GOT3 (cell line): Measurements from ENCODE around the gene MT1F.
"Not testable (repeated sequence)": the region's sequence is repeated elsewhere in the genome, so short reads cannot be mapped to it uniquely, and the experiment has no call there.

Source experiments
- DNase-seq: peaks from one replicate; lab custom pipeline; 2025; ENCODE audit warnings: mixed read lengths; lab: John Stamatoyannopoulos, UW

The MT1F gene

GRCh38 chr16:56657555-56658326 lies at the start of gene MT1F:
Gene MT1F, plus strand, starts transcription at chr16:56657959. Its CDS starts 100 bp downstream, at chr16:56658059.
- DNase-seq, result no peak

DNA sequence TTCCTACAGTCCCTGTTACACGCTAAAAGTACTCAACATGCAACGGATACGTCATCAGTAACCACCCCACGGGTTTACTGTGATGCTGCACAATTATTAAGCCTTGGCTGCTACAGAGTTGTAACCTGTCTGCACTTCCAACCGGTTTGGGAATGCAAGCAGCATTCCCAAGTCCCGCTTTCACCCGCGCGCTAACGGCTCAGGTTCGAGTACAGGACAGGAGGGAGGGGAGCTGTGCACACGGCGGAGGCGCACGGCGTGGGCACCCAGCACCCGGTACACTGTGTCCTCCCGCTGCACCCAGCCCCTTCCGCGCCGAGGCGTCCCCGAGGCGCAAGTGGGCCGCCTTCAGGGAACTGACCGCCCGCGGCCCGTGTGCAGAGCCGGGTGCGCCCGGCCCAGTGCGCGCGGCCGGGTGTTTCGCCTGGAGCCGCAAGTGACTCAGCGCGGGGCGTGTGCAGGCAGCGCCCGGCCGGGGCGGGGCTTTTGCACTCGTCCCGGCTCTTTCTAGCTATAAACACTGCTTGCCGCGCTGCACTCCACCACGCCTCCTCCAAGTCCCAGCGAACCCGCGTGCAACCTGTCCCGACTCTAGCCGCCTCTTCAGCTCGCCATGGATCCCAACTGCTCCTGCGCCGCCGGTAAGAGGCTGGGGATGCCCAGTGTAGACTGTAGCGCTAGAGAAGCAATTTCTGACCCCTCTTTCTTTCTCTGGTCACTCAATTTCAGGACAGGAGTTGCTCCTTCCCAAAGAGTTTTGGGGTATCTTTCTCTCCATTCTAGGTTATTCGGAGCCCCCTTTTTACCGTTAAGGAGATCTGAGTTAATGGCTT lies 49.5 kb upstream of the MT1F start, which contains the start of gene MT2A:
Gene MT2A (plus strand): TSS at position 542 of the 833 bp plus-strand sequence. CDS start 72 bp downstream, at position 614.
- DNase-seq, result peak; percentile 74

DNA sequence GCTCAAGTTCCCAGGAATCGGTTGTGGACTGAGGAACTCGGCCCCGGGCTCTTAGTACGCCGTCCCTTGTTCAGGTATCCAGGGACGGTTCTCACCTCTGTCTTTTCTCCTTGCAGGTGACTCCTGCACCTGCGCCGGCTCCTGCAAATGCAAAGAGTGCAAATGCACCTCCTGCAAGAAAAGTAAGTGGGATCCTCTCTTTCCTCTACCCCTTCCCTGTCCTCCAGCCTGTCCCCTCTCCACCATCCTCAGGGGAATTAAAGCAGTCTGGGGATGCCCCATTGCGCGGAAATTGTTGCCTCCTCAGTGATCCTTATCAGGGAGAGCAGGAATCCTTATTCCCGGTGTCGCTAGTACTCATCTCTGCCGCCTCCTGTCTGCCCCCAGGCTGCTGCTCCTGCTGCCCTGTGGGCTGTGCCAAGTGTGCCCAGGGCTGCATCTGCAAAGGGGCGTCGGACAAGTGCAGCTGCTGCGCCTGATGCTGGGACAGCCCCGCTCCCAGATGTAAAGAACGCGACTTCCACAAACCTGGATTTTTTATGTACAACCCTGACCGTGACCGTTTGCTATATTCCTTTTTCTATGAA lies 48.8 kb upstream of the MT1F start:
- DNase-seq, result no peak

DNA sequence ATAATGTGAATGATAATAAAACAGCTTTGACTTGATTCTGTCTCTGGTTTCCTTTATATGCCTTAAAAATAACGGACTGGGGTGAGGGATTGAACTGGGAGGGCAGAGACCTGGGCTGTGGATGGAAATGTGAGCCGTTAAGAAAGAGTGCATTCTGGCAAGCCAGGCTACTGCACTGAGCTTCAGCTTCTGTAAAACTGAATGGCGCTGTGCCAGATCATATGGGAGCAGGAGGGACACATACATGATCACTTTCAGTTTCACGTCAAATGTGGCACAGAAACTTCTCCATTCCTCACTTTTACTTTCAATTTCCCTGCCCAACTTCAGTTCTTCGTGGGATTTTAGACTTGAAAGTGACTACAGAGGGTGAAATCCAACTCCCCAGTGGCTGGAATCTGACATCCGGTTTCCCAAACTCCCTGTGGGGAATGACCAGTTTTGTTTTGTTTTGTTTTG lies 48.3 kb upstream of the MT1F start:
- no peak for DNase-seq

- no peak for DNase-seq
Measured at GRCh38 chr16:56610017-56610608, 47.6 kb upstream of the MT1F start.

GRCh38 chr16:56610609-56611111 lies 47.1 kb upstream of the MT1F start:
- DNase-seq, result no peak

DNA sequence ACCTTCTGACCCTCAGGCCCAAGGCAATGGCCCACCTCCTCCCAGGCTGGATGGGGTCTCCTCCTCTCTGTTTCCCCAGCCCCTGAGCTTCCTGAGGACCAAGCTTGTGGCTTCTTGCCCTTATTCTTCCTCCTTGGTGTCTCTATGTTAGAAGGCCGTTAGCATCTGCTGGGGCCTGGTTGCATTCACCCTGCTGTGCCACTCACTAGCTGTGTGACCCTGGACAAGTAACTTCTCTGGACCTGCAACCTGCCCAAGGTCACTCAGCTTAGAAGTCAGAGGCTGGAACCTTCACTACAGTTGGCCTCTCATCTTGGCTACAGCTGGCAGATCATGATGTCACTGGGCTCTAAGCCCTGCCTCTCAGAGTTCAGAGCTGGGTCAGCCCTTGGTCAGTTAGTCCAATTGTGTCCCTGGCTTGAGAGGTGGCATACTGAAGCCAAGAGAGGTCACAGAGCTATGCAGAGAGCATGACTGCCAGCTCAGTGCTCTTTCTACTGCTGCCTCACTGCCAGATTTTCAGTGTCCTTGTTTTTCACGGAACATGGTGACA lies 46.4 kb upstream of the MT1F start:
- DNase-seq, result no peak

GRCh38 chr16:56613706-56614105 lies 44.1 kb upstream of the MT1F start:
- DNase-seq, result no peak

DNA sequence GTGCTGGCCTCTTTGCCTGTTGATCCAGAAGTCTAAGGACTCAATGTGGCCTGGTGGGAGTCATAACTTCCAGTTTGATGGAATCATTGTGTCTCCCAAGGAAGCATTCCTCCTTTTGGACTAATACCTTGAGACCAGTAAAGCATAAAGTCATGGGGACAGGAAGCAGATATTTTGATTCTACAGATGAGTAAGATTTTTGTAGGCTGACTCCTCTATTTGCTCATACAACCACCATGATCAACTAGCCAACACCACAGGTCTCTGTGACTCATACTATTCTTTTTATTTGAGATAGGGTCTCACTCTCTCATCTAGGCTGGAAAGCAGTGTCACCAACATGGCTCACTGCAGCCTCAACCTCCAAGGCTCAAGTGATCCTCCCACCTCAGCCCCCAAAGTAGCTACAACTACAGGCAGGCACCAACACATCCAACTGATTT lies 43.2 kb upstream of the MT1F start:
- no peak for DNase-seq

DNA sequence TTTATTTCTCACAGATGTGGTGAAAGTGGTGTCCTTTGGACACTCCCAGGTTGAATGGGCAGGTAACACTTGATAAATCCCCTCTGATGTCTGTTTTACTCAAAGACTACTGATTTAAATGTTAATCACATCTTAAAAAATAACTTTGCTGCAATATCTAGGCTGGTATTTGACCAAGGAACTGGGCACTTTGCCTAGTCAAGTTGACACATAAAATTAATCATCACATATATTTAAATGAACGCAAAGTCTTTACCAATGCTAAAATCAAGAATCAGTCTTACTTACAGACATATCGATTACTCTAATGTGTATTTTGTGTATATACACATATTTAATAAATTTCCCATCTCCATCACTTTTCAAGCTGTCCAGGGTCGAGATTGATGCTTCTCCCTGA lies 42.4 kb upstream of the MT1F start:
- no peak for DNase-seq

- DNase-seq, result no peak
Measured at GRCh38 chr16:56616608-56617211, 41.0 kb upstream of the MT1F start.

GRCh38 chr16:56617212-56618085 lies 40.3 kb upstream of the MT1F start:
- no peak for DNase-seq

- no peak for DNase-seq
Measured at GRCh38 chr16:56618138-56618537, 39.6 kb upstream of the MT1F start.

GRCh38 chr16:56620339-56620897 lies 37.3 kb upstream of the MT1F start:
- DNase-seq, result no peak

DNA sequence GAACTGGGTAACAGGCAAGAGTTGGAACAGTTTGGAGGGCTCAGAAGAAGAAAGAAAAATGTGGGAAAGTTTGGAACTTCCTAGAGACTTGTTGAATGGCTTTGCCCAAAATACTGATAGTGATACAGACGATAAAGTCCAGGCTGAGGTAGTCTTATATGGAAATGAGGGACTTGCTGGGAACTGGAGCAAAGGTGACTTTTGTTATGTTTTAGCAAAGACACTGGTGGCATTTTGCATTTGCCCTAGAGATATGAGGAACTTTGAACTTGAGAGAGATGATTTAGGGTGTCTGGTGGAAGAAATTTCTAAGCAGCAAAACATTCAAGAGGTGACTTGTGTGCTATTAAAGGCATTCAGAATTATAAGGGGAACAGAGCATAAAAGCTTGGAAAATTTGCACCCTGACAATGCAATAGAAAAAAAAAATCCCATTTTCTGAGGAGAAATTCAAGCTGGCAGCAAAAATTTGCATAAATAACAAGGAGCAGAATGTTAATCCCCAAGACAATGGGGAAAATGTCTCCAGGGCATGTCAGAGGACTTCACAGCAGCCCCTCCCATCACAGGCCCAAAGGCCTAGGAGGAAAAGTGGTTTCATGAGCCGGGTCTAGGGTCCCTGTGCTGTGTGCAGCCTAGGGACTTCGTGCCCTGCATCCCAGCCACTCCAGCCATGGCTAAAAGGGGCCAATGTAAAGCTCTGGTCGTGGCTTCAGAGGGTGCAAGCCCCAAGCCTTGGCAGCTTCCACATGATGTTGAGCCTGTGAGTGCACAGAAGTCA lies 35.9 kb upstream of the MT1F start:
- not testable (repeated sequence) for DNase-seq

GRCh38 chr16:56623184-56623583 lies 34.6 kb upstream of the MT1F start:
- not testable (repeated sequence) for DNase-seq

GRCh38 chr16:56623637-56624036 lies 34.1 kb upstream of the MT1F start:
- DNase-seq, result no peak

GRCh38 chr16:56625140-56625942 lies 32.4 kb upstream of the MT1F start, which contains the start of gene MT1E:
Gene MT1E, plus strand, starts transcription at chr16:56625781. Its CDS starts 71 bp downstream, at chr16:56625852.
- peak; percentile 65 for DNase-seq
